ENCODE measurements around the gene PTPRD. TPM values are rescaled to one million over a fixed set of nuclear protein-coding genes. Genes with fewer than 3 reads are reported as not detected.

The PTPRD gene
- total RNA-seq, 1 donor from 2014 or later: 197 TPM

- Mint-ChIP-seq H3K9me3 (no peaks in the 10 kb centered on the region), H3K4me1 (ENCODE audit: unreplicated experiment) (peaks cover 9% of the 10 kb centered on the region), H3K36me3 (peaks cover 21% of the 10 kb centered on the region), H3K4me3 (no peak overlapping the region), H3K27me3 (no peaks in the 10 kb centered on the region), H3K27ac (no peak overlapping the region)
- no peak for TF ChIP-seq CTCF (conservative IDR thresholded peaks at IDR 0.05)
- no peak for DNase-seq (ENCODE audit: extremely low spot score, unreplicated experiment)
Measured at GRCh38 chr9:8364026-8364752, 2248.6 kb downstream of the PTPRD start.

GRCh38 chr9:8362250-8362649, 2250.6 kb downstream of the PTPRD start:
- peaks cover 17% of the 10 kb centered on the region for H3K36me3 Mint-ChIP-seq
- no peak overlapping the region for H3K4me3 Mint-ChIP-seq
- DNase-seq (ENCODE audit: extremely low spot score, unreplicated experiment): no peak
- peaks cover 4% of the 10 kb centered on the region for H3K4me1 Mint-ChIP-seq (ENCODE audit: unreplicated experiment)
- H3K27ac Mint-ChIP-seq: no peak overlapping the region
- H3K27me3 Mint-ChIP-seq: no peaks in the 10 kb centered on the region
- no peaks in the 10 kb centered on the region for H3K9me3 Mint-ChIP-seq
- no peak for TF ChIP-seq CTCF (conservative IDR thresholded peaks at IDR 0.05)

- Mint-ChIP-seq H3K27me3 (no peaks in the 10 kb centered on the region), H3K9me3 (no peaks in the 10 kb centered on the region), H3K4me1 (ENCODE audit: unreplicated experiment) (peaks cover 4% of the 10 kb centered on the region), H3K4me3 (no peak overlapping the region), H3K27ac (peak overlapping the region; percentile 19), H3K36me3 (peaks cover 17% of the 10 kb centered on the region)
- no peak for DNase-seq (ENCODE audit: extremely low spot score, unreplicated experiment)
- no peak for TF ChIP-seq CTCF (conservative IDR thresholded peaks at IDR 0.05)
Measured at GRCh38 chr9:8361364-8361763, 2251.4 kb downstream of the PTPRD start.

GRCh38 chr9:8356406-8356805, 2256.4 kb downstream of the PTPRD start:
- H3K27ac Mint-ChIP-seq: no peak overlapping the region
- H3K4me1 Mint-ChIP-seq (ENCODE audit: unreplicated experiment): no peaks in the 10 kb centered on the region
- no peak for TF ChIP-seq CTCF (conservative IDR thresholded peaks at IDR 0.05)
- DNase-seq (ENCODE audit: extremely low spot score, unreplicated experiment): no peak
- H3K4me3 Mint-ChIP-seq: no peak overlapping the region
- peaks cover 5% of the 10 kb centered on the region for H3K9me3 Mint-ChIP-seq
- no peaks in the 10 kb centered on the region for H3K27me3 Mint-ChIP-seq
- H3K36me3 Mint-ChIP-seq: peaks cover 19% of the 10 kb centered on the region

- DNase-seq (ENCODE audit: extremely low spot score, unreplicated experiment): no peak
- peaks cover 12% of the 10 kb centered on the region for H3K4me1 Mint-ChIP-seq (ENCODE audit: unreplicated experiment)
- peaks cover 25% of the 10 kb centered on the region for H3K36me3 Mint-ChIP-seq
- peaks cover 11% of the 10 kb centered on the region for H3K9me3 Mint-ChIP-seq
- TF ChIP-seq CTCF (conservative IDR thresholded peaks at IDR 0.05): no peak
- no peaks in the 10 kb centered on the region for H3K27me3 Mint-ChIP-seq
- no peak overlapping the region for H3K4me3 Mint-ChIP-seq
- H3K27ac Mint-ChIP-seq: no peak overlapping the region
Measured at GRCh38 chr9:8351436-8351835, 2261.4 kb downstream of the PTPRD start.
